B cell (primary cell): ENCODE data around the gene XYLB. TPM values are rescaled to one million over a fixed set of nuclear protein-coding genes. Genes with fewer than 3 reads are reported as not detected.

ENCODE experiments used
- ATAC-seq: fragments of 200-7000 bp; cut with Tn5 transposase; one replicate; pipeline ENCODE4 v1.10.0; 2021; ENCODE audit warnings: low read depth, mild to moderate bottlenecking, moderate number of reproducible peaks, moderate library complexity
- CTCF ChIA-PET: fragments of 350-600 bp; sonication (Branson Sonifier 250); formaldehyde crosslinking; loops from one replicate; lab custom pipeline; 2021; ENCODE audit warnings: antibody characterized with exemption, inconsistent platforms; lab: Charles Lee
- POLR2A ChIA-PET: fragments of 350-600 bp; sonication (Branson Sonifier 250); formaldehyde crosslinking; loops from one replicate; lab custom pipeline; 2021; ENCODE audit warnings: antibody characterized with exemption; lab: Charles Lee
- DNase-seq: peaks from one replicate; pipeline ENCODE4 v3.0.0; 2013
- H2AFZ ChIP-seq: 2 replicates; pipeline ENCODE4 v1.6.1; 2012; ENCODE audit warnings: mild to moderate bottlenecking, low read depth, low read length; ENCODE audit not compliant: insufficient read depth, poor library complexity, severe bottlenecking
- H3K27ac ChIP-seq, 2 donors: 1 replicate in 1 of 2; 2 replicates in 1 of 2; pipeline ENCODE4 v1.5.1; 2012 to 2013; ENCODE audit warnings: low read length in 2 of 2, mild to moderate bottlenecking in 2 of 2, moderate library complexity in 1 of 2
- H3K27me3 ChIP-seq, 4 experiments: fragments of 200-600 bp in 1 of 4; sonication (generic) in 1 of 4; replicated peaks in 1 of 4; 1 replicate in 2 of 4; 2 replicates in 2 of 4; pipeline versions ENCODE4 v1.6.1 to v1.7.0; 2013 to 2016; ENCODE audit warnings: low read length in 3 of 4, mild to moderate bottlenecking in 2 of 4, mixed read lengths in 1 of 4, moderate library complexity in 1 of 4; ENCODE audit not compliant: insufficient read depth in 4 of 4, control insufficient read depth in 3 of 4; ENCODE audit errors: control extremely low read depth in 1 of 4
- H3K36me3 ChIP-seq, 2 experiments: replicated peaks in 1 of 2; 1 replicate in 1 of 2; 2 replicates in 1 of 2; pipeline versions ENCODE4 v1.6.1 to v1.7.1; 2013; ENCODE audit warnings: low read length in 1 of 2; ENCODE audit not compliant: insufficient read depth in 2 of 2, control insufficient read depth in 1 of 2; ENCODE audit errors: control extremely low read depth in 1 of 2, extremely low read depth in 1 of 2
- H3K4me1 ChIP-seq, 2 donors: fragments of 200-600 bp in 1 of 2; sonication (generic) in 1 of 2; 1 replicate in 1 of 2; 2 replicates in 1 of 2; pipeline versions ENCODE4 v1.5.1 to v1.6.1; 2013 to 2017; ENCODE audit warnings: low read length in 2 of 2; ENCODE audit not compliant: control insufficient read depth in 2 of 2, insufficient read depth in 2 of 2
- H3K4me2 ChIP-seq: replicated peaks from 2 replicates; pipeline ENCODE3; 2012; ENCODE audit warnings: mild to moderate bottlenecking, low read depth, low read length; ENCODE audit not compliant: poor library complexity, severe bottlenecking
- H3K4me3 ChIP-seq, 5 experiments: fragments of 200-600 bp in 1 of 5; sonication (generic) in 1 of 5; 1 replicate in 3 of 5; 2 replicates in 2 of 5; pipeline versions ENCODE4 v1.5.1 to v1.7.0; 2011 to 2016; ENCODE audit warnings: low read length in 4 of 5, mild to moderate bottlenecking in 4 of 5, low read depth in 2 of 5, control low read depth in 1 of 5, moderate library complexity in 1 of 5; ENCODE audit not compliant: insufficient read depth in 1 of 5; ENCODE audit errors: control extremely low read depth in 1 of 5, extremely low read depth in 1 of 5
- H3K79me2 ChIP-seq: fragments of 200-600 bp; sonication (generic); one replicate; pipeline ENCODE4 v1.6.0; 2016; ENCODE audit warnings: low read length; ENCODE audit not compliant: control insufficient read depth, insufficient read depth
- H3K9ac ChIP-seq: fragments of 200-600 bp; sonication (generic); 2 replicates; pipeline ENCODE4 v1.6.1; 2017; ENCODE audit warnings: mild to moderate bottlenecking, low read length, moderate library complexity
- H3K9me3 ChIP-seq, 3 donors: one replicate each; pipeline versions ENCODE4 v1.6.1 to v1.7.1; 2013; ENCODE audit warnings: low read length in 2 of 3; ENCODE audit not compliant: control insufficient read depth in 2 of 3, insufficient read depth in 1 of 3; ENCODE audit errors: control extremely low read depth in 1 of 3
- H4K20me1 ChIP-seq: 2 replicates; pipeline ENCODE4 v1.6.0; 2012; ENCODE audit warnings: mild to moderate bottlenecking, low read length; ENCODE audit not compliant: insufficient read depth, control insufficient read depth, poor library complexity, severe bottlenecking
- H3K27ac Mint-ChIP-seq: one replicate; pipeline ENCODE4 v1.8.0; 2021; ENCODE audit warnings: mixed read lengths
- H3K27me3 Mint-ChIP-seq: one replicate; pipeline ENCODE4 v1.8.0; 2021; ENCODE audit warnings: mixed read lengths
- H3K4me1 Mint-ChIP-seq: one replicate; pipeline ENCODE4 v1.8.0; 2021; ENCODE audit warnings: mixed read lengths
- H3K4me3 Mint-ChIP-seq: one replicate; pipeline ENCODE4 v1.8.0; 2021; ENCODE audit warnings: mixed read lengths
- H3K9me3 Mint-ChIP-seq: one replicate; pipeline ENCODE4 v1.8.0; 2022; ENCODE audit warnings: mixed read lengths; ENCODE audit not compliant: insufficient read depth
- EZH2 ChIP-seq: IDR thresholded peaks from 2 replicates; pipeline ENCODE4 v1.6.1; 2012; ENCODE audit warnings: borderline replicate concordance, low read depth, mild to moderate bottlenecking, moderate library complexity, low read length; ENCODE audit not compliant: insufficient read depth, poor library complexity, severe bottlenecking
- WGBS: methylation state at CpG from one replicate; pipeline ENCODE4 v1.1.5; 2013; ENCODE audit warnings: missing lambda C conversion rate; ENCODE audit not compliant: insufficient coverage; 5-methylcytosine and 5-hydroxymethylcytosine counted together
- intact Hi-C: fragments of 100-400 bp; cut with micrococcal nuclease; formaldehyde crosslinking; loops from one replicate; pipeline ENCODE4 v1.10.0; 2022
- polyA plus RNA-seq: library from polyadenylated mRNA; depleted of rRNA; stranded (reverse); fragments of >200 nt; gene quantifications from 2 replicates; pipeline ENCODE4 v1.2.3, GENCODE V29; 2012
- total RNA-seq, 2 donors: library from RNA; stranded (reverse); fragments of 120-200 nt in 1 of 2; gene quantifications; 1 replicate in 1 of 2; 2 replicates in 1 of 2; pipeline versions ENCODE4 v1.2.3 to v1.2.4, GENCODE V29; 2013 to 2022
- TF ChIP-seq, protein P1 (sequence below): fragments of 200-600 bp; IDR thresholded peaks from one replicate; pipeline ENCODE4 v1.8.0; 2022; ENCODE audit warnings: antibody characterized with exemption, mild to moderate bottlenecking

Gene XYLB
- total and polyA plus RNA-seq, 2 donors (not counting 1 experiment from before 2014, with no cell fraction given), result 0.19 to 0.71 TPM

DNA sequence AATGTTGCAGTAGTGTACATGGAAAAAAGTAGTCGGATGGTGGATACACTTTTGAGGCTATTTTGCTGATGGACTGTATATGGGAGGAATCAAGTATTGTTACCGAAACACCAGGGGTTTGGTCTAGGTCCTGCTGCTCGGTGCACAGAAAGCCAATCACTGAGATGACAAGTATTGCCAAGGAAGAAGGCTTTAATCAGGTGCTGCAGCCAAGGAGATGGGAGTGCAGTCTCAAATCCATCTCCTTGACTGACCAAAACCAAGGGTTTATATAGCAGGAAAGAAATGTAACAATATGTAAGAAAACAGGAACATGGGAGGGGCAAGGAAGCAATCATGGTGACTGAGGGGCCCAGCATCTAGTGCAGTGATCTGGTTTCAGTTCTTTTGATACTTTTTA, 104.3 kb downstream of the XYLB start:
- 100% methylated on average over 3 of the region's 3 CpGs for WGBS
- CTCF ChIA-PET, result no interaction called here
- Histone ChIP-seq H3K4me1 (peaks cover 13 to 21% of the 10 kb centered on the region in 2 donors), H3K4me3 (no peak overlapping the region), H4K20me1 (no peaks in the 10 kb centered on the region), H3K36me3 (no peaks in the 10 kb centered on the region), H3K9me3 (peaks cover 0 to 11% (median 0%) of the 10 kb centered on the region in 3 donors), H3K9ac (no peak overlapping the region), H3K27me3 (peaks cover 0 to 31% (median 8%) of the 10 kb centered on the region in 4 experiments), H2AFZ (no peak overlapping the region), H3K4me2 (no peak overlapping the region), H3K27ac (no peak overlapping the region), H3K79me2 (no peaks in the 10 kb centered on the region)
- peaks cover 15% of the 10 kb centered on the region for H3K4me1 Mint-ChIP-seq
- H3K27me3 Mint-ChIP-seq, result peaks cover 40% of the 10 kb centered on the region
- no peak overlapping the region for H3K27ac Mint-ChIP-seq
- H3K9me3 Mint-ChIP-seq, result no peaks in the 10 kb centered on the region
- ATAC-seq (no peak), DNase-seq (no peak)
- POLR2A ChIA-PET, result no interaction called here
- TF ChIP-seq, protein P1, sequence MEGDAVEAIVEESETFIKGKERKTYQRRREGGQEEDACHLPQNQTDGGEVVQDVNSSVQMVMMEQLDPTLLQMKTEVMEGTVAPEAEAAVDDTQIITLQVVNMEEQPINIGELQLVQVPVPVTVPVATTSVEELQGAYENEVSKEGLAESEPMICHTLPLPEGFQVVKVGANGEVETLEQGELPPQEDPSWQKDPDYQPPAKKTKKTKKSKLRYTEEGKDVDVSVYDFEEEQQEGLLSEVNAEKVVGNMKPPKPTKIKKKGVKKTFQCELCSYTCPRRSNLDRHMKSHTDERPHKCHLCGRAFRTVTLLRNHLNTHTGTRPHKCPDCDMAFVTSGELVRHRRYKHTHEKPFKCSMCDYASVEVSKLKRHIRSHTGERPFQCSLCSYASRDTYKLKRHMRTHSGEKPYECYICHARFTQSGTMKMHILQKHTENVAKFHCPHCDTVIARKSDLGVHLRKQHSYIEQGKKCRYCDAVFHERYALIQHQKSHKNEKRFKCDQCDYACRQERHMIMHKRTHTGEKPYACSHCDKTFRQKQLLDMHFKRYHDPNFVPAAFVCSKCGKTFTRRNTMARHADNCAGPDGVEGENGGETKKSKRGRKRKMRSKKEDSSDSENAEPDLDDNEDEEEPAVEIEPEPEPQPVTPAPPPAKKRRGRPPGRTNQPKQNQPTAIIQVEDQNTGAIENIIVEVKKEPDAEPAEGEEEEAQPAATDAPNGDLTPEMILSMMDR, result no peak
- TF ChIP-seq EZH2, result no peak
- intact Hi-C loops, result loop anchor here (10.0 kb wide), 1 partner anchor 106 kb away; the partner anchor contains the start of gene XYLB
- H3K4me3 Mint-ChIP-seq, result no peak overlapping the region

GRCh38 chr3:38453075-38453912, 106.7 kb downstream of the XYLB start, which contains the start of gene ACVR2B:
Gene ACVR2B, plus strand, starts transcription at chr3:38453890. Its CDS starts 433 bp downstream, at chr3:38454323.
- H3K4me3 Mint-ChIP-seq, result peak within 1 kb of the TSS; percentile 90
- POLR2A ChIA-PET, result no interaction called here
- TF ChIP-seq, protein P1, result no peak
- no peak for TF ChIP-seq EZH2
- ATAC-seq (peak; percentile 81), DNase-seq (peak; percentile 51)
- Histone ChIP-seq H2AFZ (peak within 1 kb of the TSS; percentile 71), H3K27me3 (peaks cover 0 to 33% (median 8%) of the 10 kb centered on the region in 4 experiments), H3K9ac (peak within 1 kb of the TSS; percentile 66), H3K4me1 (peaks cover 13 to 24% of the 10 kb centered on the region in 2 donors), H3K27ac (no peak within 1 kb of the TSS), H4K20me1 (no peaks in the 10 kb centered on the region), H3K4me3 (peak within 1 kb of the TSS; percentile 40 to 63 (median 55)), H3K36me3 (no peaks in the 10 kb centered on the region), H3K4me2 (peak within 1 kb of the TSS; percentile 81), H3K9me3 (peaks cover 0 to 11% (median 0%) of the 10 kb centered on the region in 3 donors), H3K79me2 (no peaks in the 10 kb centered on the region)
- CTCF ChIA-PET, result no interaction called here
- 13% methylated on average over 31 of the region's 48 CpGs for WGBS
- intact Hi-C loops, result loop anchor here (1.0 to 10.0 kb wide), 2 partner anchors 43 to 108 kb away; partner anchors contain the start of genes EXOG and XYLB
- peaks cover 15% of the 10 kb centered on the region for H3K4me1 Mint-ChIP-seq
- peaks cover 31% of the 10 kb centered on the region for H3K27me3 Mint-ChIP-seq
- peak within 1 kb of the TSS; percentile 32 for H3K27ac Mint-ChIP-seq
- H3K9me3 Mint-ChIP-seq, result no peaks in the 10 kb centered on the region
